PFSK-1 (cell line): ENCODE data around the gene HCN2.

ENCODE experiments used
- POLR2AphosphoS5 ChIP-seq: IDR thresholded peaks from 2 replicates; pipeline ENCODE4 v1.6.1; 2012; ENCODE audit warnings: low read depth, mild to moderate bottlenecking, control low read depth, low read length, moderate library complexity
- SIN3A ChIP-seq: IDR thresholded peaks from 2 replicates; pipeline ENCODE4 v1.6.1; 2012; ENCODE audit warnings: mild to moderate bottlenecking, low read length, moderate library complexity, borderline replicate concordance; ENCODE audit not compliant: insufficient read depth
- TAF1 ChIP-seq: IDR thresholded peaks from 2 replicates; pipeline ENCODE4 v1.6.1; 2012; ENCODE audit warnings: low read length, control low read depth, borderline replicate concordance; ENCODE audit not compliant: insufficient read depth
- TF ChIP-seq, protein P1 (sequence below), 2 experiments: IDR thresholded peaks; 2 replicates each; pipeline versions ENCODE4 v1.6.1 to v1.8.0; 2011 to 2012; ENCODE audit warnings: low read depth in 2 of 2, low read length in 2 of 2, control low read depth in 1 of 2, inconsistent platforms in 1 of 2, mild to moderate bottlenecking in 1 of 2, moderate library complexity in 1 of 2; ENCODE audit not compliant: insufficient read depth in 1 of 2

DNA sequence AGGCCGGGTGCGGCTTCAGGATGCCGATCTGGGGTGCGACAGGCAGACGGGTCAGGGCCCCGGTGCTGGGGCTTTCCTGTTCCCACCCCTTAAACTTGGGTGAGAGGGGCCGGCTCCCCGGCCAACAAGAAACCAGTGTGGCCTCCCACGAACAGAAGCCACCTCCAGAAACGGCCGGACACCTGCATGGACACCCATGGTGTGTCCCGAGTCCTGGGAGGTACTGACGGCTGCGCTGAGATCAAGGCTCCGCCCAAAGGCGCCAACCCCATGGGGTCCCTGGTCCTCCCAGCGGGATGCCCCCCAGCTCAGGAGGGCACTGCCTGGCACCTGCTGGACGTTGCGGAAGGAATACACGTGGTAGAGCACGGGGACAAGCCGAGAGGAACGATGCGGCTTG is 32.1 kb downstream of the HCN2 start:
- TF ChIP-seq POLR2AphosphoS5 (no peak), SIN3A (no peak), TAF1 (no peak)
- TF ChIP-seq, protein P1, sequence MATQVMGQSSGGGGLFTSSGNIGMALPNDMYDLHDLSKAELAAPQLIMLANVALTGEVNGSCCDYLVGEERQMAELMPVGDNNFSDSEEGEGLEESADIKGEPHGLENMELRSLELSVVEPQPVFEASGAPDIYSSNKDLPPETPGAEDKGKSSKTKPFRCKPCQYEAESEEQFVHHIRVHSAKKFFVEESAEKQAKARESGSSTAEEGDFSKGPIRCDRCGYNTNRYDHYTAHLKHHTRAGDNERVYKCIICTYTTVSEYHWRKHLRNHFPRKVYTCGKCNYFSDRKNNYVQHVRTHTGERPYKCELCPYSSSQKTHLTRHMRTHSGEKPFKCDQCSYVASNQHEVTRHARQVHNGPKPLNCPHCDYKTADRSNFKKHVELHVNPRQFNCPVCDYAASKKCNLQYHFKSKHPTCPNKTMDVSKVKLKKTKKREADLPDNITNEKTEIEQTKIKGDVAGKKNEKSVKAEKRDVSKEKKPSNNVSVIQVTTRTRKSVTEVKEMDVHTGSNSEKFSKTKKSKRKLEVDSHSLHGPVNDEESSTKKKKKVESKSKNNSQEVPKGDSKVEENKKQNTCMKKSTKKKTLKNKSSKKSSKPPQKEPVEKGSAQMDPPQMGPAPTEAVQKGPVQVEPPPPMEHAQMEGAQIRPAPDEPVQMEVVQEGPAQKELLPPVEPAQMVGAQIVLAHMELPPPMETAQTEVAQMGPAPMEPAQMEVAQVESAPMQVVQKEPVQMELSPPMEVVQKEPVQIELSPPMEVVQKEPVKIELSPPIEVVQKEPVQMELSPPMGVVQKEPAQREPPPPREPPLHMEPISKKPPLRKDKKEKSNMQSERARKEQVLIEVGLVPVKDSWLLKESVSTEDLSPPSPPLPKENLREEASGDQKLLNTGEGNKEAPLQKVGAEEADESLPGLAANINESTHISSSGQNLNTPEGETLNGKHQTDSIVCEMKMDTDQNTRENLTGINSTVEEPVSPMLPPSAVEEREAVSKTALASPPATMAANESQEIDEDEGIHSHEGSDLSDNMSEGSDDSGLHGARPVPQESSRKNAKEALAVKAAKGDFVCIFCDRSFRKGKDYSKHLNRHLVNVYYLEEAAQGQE (IDR thresholded peaks at IDR 0.05; ENCODE audit: insufficient read depth in 1 of 2, low read depth in 2 of 2, low read length in 2 of 2) = no peak
